ENCODE measurements around the gene LCE3C.
"Not testable (repeated sequence)": the region's sequence is repeated elsewhere in the genome, so short reads cannot be mapped to it uniquely, and the experiment has no call there.

The LCE3C gene

DNA sequence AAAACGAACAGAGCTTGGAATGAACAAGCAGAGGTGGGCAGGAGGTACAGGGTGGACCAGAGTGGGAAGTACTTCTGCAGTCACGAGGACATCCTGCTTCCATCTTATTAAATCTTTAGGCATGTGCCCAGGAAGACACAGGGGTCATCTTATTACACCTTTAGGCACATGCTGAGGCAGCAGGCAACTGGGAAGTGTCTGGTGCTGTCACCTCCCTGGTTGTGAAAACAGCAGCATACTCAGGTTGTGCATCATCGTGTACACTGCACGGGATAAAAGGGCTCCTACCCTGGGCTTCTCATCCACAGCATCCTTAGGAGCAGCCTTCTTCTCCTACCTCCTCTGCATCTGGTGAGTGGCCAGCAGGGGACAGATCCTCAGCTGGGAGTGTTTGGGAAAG lies at the start of gene LCE3C:
Gene LCE3C (plus strand): TSS at position 301 of the 400 bp plus-strand sequence. CDS start 498 bp downstream, outside the sequence.
- no peak for DNase-seq (ENCODE audit: low spot score)

- no peak for DNase-seq (ENCODE audit: low spot score)
These were observed 34.9 kb upstream of the LCE3C start for GRCh38 chr1:152565115-152565514.

DNA sequence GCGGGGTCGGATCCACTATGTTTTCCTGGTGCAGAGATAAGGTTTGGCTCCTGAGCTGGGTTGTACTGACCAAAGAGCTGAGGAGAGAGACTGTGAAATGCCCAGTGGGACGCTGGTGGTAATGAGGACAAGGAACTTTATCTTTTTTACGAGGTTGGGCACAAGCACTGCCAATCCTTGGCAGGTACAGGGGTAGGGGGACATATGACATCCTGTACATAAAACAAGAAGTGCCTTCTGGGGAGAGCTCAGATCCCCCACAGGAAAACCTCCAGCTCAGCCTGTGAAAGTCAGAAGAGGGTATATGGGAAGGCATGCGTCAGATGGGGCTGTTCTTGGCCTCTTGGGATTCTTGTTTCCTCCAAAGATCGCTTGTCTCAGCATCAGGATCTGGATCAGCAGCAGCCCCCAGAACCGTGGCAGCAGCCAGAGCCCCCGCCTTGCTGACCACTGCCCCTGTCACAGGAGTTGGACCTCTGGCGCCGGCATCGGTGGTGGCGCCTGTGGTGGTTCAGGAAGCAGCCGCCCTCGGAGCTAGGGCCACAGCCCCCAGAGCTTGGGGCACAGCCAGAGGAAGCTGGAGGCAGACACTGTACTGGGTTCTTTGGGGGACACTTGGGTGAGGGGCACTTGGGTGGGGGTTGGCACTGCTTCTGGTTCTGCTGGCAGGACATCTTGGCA lies 34.4 kb upstream of the LCE3C start:
- no peak for DNase-seq (ENCODE audit: low spot score)

GRCh38 chr1:152566681-152567080 lies 33.4 kb upstream of the LCE3C start, which contains the start of gene LCE3E:
LCE3E (minus strand) TSS chr1:152566780; CDS start chr1:152566208, 572 bp downstream.
- DNase-seq (ENCODE audit: low spot score): no peak

- no peak for DNase-seq (ENCODE audit: low spot score)
These were observed 22.9 kb upstream of the LCE3C start for GRCh38 chr1:152577168-152577567.

- DNase-seq (ENCODE audit: low spot score): not testable (repeated sequence)
These were observed 20.5 kb upstream of the LCE3C start for GRCh38 chr1:152579526-152579925.

DNA sequence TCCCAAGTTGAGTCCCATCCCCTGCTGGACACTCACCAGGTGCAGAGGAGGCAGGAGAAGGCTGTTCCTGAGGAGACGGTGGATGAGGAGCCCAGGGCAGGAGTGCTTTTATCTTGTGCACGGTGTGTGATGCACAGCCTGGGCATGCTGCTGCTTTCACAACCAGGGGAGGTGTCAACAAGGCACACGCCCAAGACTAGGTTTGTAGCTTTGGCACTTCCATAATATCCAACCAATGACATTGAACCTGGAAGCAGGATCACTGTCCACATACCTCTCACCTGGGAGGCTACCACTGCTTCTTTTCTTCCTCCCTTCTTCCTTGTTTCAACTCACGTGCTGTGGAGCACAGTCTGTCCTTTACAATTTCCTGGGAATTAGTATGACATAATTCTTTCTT lies 19.6 kb upstream of the LCE3C start, which contains the start of gene LCE3D:
Gene LCE3D (minus strand): TSS at position 84 of the 400 bp plus-strand sequence. CDS start 580 bp downstream, outside the sequence.
- no peak for DNase-seq (ENCODE audit: low spot score)

DNA sequence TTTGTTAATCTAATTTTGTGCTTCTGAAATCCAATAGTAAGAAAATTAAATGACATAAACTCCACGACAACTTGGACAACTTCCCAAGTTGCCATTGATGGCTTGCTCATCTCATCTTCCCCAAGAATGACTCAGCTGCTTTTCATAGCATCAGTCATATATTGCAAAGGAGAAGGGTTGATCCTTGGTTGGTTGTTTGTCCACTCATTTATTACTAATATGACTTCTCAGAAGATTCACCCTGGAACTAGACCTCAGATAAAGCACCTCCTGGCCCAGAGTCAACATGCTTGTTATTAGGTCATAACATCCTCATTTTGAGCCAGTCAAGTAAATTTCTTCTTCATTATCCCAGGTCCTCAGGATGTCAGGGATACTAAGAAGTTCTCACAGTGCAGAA lies 17.4 kb upstream of the LCE3C start:
- DNase-seq (ENCODE audit: low spot score): no peak

DNA sequence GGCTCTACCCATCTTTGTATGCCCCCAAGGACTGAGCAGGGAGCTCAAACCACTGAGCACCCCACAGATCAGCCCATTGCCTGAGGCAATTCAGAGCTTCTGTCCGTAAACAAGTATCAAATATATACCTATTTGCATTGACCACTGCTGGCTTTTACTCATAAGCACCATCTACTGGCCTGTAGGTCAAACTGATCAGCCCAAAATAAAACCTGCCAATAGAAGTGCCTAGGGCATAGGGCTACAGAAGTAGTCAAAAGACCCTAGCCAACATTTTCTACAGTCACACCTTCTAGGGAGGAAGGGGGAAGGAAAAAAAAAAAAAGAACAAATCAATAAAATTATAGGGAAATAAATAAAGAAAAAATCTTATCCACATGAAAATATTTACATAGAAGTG lies 14.4 kb upstream of the LCE3C start:
- no peak for DNase-seq (ENCODE audit: low spot score)

DNA sequence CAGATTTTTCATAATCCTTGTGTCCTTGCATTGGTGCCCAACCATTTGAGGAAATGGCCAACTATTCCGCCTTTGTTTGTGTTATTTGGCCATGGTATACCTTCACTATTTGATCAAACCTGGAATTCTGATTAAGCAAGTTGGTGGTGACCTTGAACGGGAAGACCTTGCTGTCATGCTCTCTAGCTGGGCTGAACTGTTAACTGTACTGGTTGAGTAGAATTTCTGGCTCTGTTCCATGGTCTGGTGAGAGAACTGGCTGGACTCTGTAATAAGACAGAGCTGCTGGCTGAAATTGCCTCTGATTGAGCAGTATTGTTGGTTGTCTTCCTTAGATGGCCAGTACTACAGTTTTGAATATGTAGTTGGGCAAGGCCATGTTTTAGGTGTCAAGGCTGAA lies 3.0 kb upstream of the LCE3C start:
- DNase-seq (ENCODE audit: low spot score): no peak

GRCh38 chr1:152613511-152613910 lies 13.5 kb downstream of the LCE3C start, which contains the start of gene LCE3B:
LCE3B (plus strand) TSS chr1:152613811; CDS start chr1:152613811, 0 bp downstream.
- no peak for DNase-seq (ENCODE audit: low spot score)

GRCh38 chr1:152621993-152622392 lies 22.0 kb downstream of the LCE3C start:
- no peak for DNase-seq (ENCODE audit: low spot score)

DNA sequence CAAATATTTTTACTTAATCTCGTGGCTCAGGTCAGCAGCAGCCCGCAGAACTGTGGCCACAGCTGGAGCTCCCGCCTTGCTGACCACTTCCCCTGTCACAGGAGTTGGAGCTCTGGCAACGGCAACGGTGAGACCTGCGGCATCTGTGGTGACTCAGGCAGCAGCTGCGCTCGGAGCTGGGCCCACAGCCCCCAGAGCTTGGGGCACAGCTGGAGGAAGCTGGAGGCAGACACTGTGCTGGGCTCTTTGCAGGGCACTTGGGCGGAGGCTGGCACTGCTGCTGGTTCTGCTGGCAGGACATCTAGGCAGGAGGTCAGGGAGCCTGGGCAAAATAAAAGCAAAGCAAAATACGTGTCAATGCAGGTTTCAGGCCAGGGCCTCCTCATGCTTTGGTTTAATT lies 22.8 kb downstream of the LCE3C start, which contains the start of gene LCE3A:
Gene LCE3A (minus strand): TSS at position 301 of the 400 bp plus-strand sequence. CDS start 0 bp downstream, at position 301.
- DNase-seq (ENCODE audit: low spot score): no peak

- DNase-seq (ENCODE audit: low spot score): no peak
These were observed 23.3 kb downstream of the LCE3C start for GRCh38 chr1:152623203-152623844.

DNA sequence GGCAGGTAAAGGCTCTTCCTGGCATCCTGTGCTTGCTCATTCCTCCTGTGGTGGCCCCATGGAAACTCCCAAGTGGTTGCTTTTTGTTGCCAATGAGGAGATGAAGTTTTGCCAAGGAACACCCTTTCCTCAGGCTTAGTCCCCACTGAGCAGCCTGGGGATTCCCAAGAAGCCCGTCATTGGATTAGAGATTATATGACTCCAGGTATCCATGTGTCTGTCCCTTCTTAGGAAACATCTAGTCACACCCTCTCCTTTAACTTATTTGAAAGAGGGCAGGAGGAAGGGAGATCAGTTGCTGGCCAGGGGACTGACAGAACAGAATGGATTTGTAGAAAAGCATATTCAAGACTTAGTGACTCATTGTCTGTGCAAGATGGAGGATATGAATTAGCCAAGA lies 26.7 kb downstream of the LCE3C start:
- DNase-seq (ENCODE audit: low spot score): no peak

- no peak for DNase-seq (ENCODE audit: low spot score)
These were observed 30.6 kb downstream of the LCE3C start for GRCh38 chr1:152630596-152630995.

DNA sequence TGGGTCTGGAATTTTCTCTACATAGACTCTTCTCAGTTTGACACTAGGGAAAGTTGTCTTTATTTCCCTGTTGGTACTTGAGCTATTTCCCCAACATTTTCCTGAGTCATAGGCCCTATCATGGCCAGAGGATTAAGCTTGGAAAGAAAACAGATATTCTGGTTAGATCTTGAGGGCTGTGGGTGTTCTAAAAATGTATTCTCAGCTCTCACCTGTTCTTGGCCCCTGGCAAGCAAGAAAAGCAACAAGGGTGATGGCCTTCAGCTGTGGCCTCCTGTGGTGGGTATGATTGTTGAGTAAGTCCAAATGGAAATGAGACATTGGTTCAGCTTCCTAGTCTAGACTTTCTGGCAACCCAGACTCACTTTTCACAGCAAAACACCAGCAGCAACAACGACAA lies 40.3 kb downstream of the LCE3C start:
- no peak for DNase-seq (ENCODE audit: low spot score)

- DNase-seq (ENCODE audit: low spot score): no peak
These were observed 43.9 kb downstream of the LCE3C start for GRCh38 chr1:152643945-152644344.

- no peak for DNase-seq (ENCODE audit: low spot score)
These were observed 45.1 kb downstream of the LCE3C start for GRCh38 chr1:152645146-152645545.

DNA sequence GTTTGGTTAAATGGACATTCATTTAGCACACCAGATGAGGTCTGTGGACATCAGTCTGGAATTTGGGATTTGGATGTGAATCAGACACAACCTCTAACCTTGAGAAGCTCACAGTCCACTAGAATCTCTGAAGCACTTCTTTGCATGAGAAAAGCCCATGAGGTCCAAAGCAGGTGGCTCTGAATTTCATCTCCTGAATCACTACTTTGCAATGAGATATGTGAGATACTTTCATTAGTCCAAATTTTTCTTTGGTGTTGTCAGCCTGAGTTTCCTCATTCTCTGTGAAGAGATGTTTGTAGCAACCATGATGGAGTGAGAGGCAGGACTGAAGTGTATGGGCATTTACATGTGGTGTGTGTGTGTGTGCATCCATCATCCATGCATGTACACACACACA lies 46.6 kb downstream of the LCE3C start:
- no peak for DNase-seq (ENCODE audit: low spot score)
